ENCODE results near the gene FHIT. TPM values are rescaled to one million over a fixed set of nuclear protein-coding genes. Genes with fewer than 3 reads are reported as not detected.

The FHIT gene
- total RNA-seq, 4 donors from 2014 or later, result 3.5 to 17.0 (median 16.7) TPM

DNA sequence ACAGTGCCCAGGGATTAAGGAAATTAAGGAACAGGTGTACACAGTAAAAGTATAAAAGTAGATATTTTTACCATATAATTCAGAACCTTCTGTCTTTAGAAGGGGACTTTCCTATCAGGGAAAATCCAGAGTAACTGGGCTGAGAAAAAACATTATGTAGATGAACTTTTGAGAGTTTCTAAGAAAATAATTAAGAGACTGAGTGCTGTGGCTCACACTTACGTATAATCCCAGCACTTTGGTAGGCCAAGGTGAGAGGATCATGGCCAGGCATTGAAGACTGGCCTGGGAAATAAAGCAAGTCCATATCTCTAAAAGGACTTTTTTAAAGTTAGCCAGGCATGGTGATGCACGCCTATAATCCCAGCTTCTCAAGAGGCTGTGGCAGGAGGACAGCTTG, 1021.8 kb downstream of the FHIT start:
- no peak for TF ChIP-seq POLR2A (IDR thresholded peaks at IDR 0.05)
- TF ChIP-seq, protein P1, sequence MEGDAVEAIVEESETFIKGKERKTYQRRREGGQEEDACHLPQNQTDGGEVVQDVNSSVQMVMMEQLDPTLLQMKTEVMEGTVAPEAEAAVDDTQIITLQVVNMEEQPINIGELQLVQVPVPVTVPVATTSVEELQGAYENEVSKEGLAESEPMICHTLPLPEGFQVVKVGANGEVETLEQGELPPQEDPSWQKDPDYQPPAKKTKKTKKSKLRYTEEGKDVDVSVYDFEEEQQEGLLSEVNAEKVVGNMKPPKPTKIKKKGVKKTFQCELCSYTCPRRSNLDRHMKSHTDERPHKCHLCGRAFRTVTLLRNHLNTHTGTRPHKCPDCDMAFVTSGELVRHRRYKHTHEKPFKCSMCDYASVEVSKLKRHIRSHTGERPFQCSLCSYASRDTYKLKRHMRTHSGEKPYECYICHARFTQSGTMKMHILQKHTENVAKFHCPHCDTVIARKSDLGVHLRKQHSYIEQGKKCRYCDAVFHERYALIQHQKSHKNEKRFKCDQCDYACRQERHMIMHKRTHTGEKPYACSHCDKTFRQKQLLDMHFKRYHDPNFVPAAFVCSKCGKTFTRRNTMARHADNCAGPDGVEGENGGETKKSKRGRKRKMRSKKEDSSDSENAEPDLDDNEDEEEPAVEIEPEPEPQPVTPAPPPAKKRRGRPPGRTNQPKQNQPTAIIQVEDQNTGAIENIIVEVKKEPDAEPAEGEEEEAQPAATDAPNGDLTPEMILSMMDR (IDR thresholded peaks at IDR 0.05), result no peak
- H3K9me3 ChIP-seq, result no peaks in the 10 kb centered on the region
- H3K36me3 ChIP-seq, result no peaks in the 10 kb centered on the region
- no peak overlapping the region for H3K27ac ChIP-seq
- no peaks in the 10 kb centered on the region for H3K4me1 ChIP-seq
- H3K4me3 ChIP-seq, result no peak overlapping the region
- H3K27me3 ChIP-seq, result no peaks in the 10 kb centered on the region
- DNase-seq, result no peak

DNA sequence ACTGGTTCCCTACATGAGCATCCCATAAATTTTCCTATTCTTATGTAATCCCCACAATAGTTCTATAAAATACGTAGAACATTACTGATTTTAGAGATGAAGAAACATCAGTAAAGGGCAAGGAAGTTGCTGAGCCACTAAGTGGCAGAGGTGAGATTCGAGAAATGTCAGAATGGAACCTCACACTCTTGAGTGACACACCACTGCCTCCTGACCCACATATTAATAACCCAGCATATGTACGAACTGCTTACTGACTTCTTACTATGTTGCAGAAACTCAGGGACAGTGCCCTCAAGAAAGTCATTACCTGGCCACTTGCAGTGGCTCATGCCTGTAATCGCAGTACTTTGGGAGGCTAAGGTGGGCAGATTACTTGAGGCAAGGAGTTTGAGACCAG, 1022.4 kb downstream of the FHIT start:
- no peak overlapping the region for H3K4me3 ChIP-seq
- H3K9me3 ChIP-seq, result no peaks in the 10 kb centered on the region
- no peaks in the 10 kb centered on the region for H3K36me3 ChIP-seq
- H3K4me1 ChIP-seq, result no peaks in the 10 kb centered on the region
- H3K27ac ChIP-seq, result no peak overlapping the region
- TF ChIP-seq POLR2A (IDR thresholded peaks at IDR 0.05), result no peak
- TF ChIP-seq, protein P1 (IDR thresholded peaks at IDR 0.05), result no peak
- no peak for DNase-seq
- H3K27me3 ChIP-seq, result no peaks in the 10 kb centered on the region

DNA sequence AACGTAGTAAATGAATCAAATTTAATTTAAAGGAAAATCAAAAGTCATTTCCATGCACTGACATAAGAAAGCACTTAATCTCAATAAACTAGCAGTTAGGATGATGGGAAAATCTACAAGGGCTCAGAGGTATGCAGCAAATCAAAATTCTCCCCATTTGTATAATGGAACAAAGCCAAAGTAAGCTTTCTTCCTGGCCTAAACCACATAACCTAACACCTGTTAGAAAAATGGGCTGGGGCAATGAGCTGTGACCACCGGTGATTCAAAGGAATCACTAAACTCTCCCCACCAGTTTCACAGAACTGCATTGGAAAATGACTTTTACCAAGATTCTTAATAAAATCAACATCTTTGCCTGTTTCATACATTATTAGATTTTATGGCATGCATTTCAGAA, 1024.3 kb downstream of the FHIT start:
- TF ChIP-seq, protein P1 (IDR thresholded peaks at IDR 0.05), result no peak
- no peak for TF ChIP-seq POLR2A (IDR thresholded peaks at IDR 0.05)
- Histone ChIP-seq H3K9me3 (no peaks in the 10 kb centered on the region), H3K4me1 (no peaks in the 10 kb centered on the region), H3K36me3 (no peaks in the 10 kb centered on the region), H3K27me3 (no peaks in the 10 kb centered on the region), H3K27ac (no peak overlapping the region), H3K4me3 (no peak overlapping the region)
- no peak for DNase-seq

DNA sequence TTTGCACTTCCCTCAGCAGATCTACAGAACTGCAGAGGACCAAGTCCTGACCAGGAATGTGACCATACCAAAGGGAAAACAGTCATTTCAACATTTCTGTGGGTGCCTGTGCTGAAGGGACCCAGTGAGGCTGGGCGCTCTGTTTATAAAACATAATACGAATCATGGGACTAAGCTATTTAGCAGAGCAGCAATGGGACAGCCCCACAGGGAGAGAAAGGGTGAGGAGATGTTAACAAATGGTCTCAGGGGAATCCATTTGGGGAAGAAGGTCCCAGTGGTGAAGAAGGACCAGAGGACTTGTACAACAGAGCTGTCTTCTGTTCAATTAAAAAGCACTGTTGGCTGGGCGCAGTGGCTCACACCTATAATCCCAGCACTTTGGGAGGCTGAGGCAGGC, 1025.4 kb downstream of the FHIT start:
- no peak for TF ChIP-seq POLR2A (IDR thresholded peaks at IDR 0.05)
- TF ChIP-seq, protein P1 (IDR thresholded peaks at IDR 0.05), result no peak

DNA sequence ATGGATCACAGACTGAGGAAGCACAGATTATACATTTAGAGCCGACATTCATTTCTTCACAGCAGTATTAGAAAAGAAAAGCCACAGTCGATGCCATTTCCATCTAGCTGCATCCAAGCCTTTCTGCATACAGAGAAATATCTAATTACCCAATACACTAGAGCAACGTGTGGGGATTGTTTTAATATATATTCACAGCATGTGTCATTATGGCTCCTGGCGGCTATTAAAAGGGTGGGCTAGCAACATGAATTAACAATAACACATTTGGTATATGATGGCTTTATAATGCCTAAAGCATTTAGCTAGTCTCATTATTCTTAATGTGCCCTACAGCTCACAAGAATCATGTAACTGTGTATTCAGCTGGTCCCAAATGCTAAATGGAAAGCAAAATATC, 1030.5 kb downstream of the FHIT start:
- no peaks in the 10 kb centered on the region for H3K36me3 ChIP-seq
- H3K9me3 ChIP-seq, result no peaks in the 10 kb centered on the region
- H3K4me3 ChIP-seq, result no peak overlapping the region
- DNase-seq, result no peak
- H3K27ac ChIP-seq, result no peak overlapping the region
- H3K4me1 ChIP-seq, result no peaks in the 10 kb centered on the region
- TF ChIP-seq, protein P1 (IDR thresholded peaks at IDR 0.05), result no peak
- TF ChIP-seq POLR2A (IDR thresholded peaks at IDR 0.05), result no peak
- no peaks in the 10 kb centered on the region for H3K27me3 ChIP-seq

More for the DNA sequence above, 1025.4 kb downstream of the FHIT start:
- no peak for DNase-seq
- Histone ChIP-seq H3K9me3 (no peaks in the 10 kb centered on the region), H3K36me3 (no peaks in the 10 kb centered on the region), H3K27ac (no peak overlapping the region), H3K4me1 (no peaks in the 10 kb centered on the region), H3K4me3 (no peak overlapping the region), H3K27me3 (no peaks in the 10 kb centered on the region)

DNA sequence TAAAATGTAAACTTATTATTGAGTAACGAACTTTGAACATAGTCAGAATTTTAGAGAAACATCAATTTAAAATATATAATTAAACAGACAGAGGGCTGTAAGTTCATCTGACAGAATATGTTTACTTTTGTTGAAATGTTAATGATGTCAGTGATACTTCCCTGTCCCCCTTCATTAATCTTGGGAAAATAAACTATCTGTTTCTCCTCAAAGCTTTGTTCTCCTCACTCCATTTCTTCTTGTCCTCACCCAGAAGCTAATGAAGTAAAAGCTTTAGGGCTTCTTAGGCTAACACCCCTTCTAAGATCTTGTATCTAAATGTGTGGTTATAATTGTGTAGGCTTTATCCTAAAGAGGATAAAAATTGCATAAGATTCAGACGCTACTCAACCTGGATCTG, 1031.8 kb downstream of the FHIT start:
- no peaks in the 10 kb centered on the region for H3K4me1 ChIP-seq
- H3K36me3 ChIP-seq, result no peaks in the 10 kb centered on the region
- TF ChIP-seq POLR2A (IDR thresholded peaks at IDR 0.05), result no peak
- TF ChIP-seq, protein P1 (IDR thresholded peaks at IDR 0.05), result no peak
- no peak for DNase-seq
- H3K4me3 ChIP-seq, result no peak overlapping the region
- H3K27ac ChIP-seq, result no peak overlapping the region
- no peaks in the 10 kb centered on the region for H3K27me3 ChIP-seq
- no peaks in the 10 kb centered on the region for H3K9me3 ChIP-seq

All from Peyer's patch (tissue), 4 donors.